Nephron (organoid): ENCODE data around the gene CD244.

Experiments used
- H3K27ac Mint-ChIP-seq, 3 experiments: 2 replicates each; pipeline ENCODE4 v1.8.0; 2020; ENCODE audit warnings: mixed read lengths in 3 of 3, mild to moderate bottlenecking in 2 of 3, moderate library complexity in 1 of 3
- H3K27me3 Mint-ChIP-seq: 2 replicates; pipeline ENCODE4 v1.8.0; 2021; ENCODE audit warnings: low read depth, mild to moderate bottlenecking, moderate library complexity, mixed read lengths
- H3K36me3 Mint-ChIP-seq: 2 replicates; pipeline ENCODE4 v1.8.0; 2020; ENCODE audit warnings: low read depth, mixed read lengths
- H3K4me1 Mint-ChIP-seq: 2 replicates; pipeline ENCODE4 v1.8.0; 2020; ENCODE audit warnings: mixed read lengths
- H3K4me3 Mint-ChIP-seq, 3 experiments: 2 replicates each; pipeline ENCODE4 v1.8.0; 2020; ENCODE audit warnings: mild to moderate bottlenecking in 3 of 3, mixed read lengths in 3 of 3, moderate library complexity in 2 of 3
- H3K9me3 Mint-ChIP-seq: 2 replicates; pipeline ENCODE4 v1.8.0; 2020; ENCODE audit warnings: mixed read lengths
- CTCF ChIP-seq, 3 experiments: fragments of 200-600 bp; sonication (generic); IDR thresholded peaks; one replicate each; pipeline ENCODE4 v1.5.0; 2021; ENCODE audit warnings: antibody characterized with exemption in 3 of 3; ENCODE audit not compliant: unreplicated experiment in 3 of 3

Gene CD244

GRCh38 chr1:160810486-160810885, 52.2 kb downstream of the CD244 start:
- Mint-ChIP-seq H3K4me1 (no peaks in the 10 kb centered on the region), H3K4me3 (no peak overlapping the region), H3K27me3 (peaks cover 5% of the 10 kb centered on the region), H3K27ac (no peak overlapping the region), H3K36me3 (no peaks in the 10 kb centered on the region), H3K9me3 (peaks cover 21% of the 10 kb centered on the region)
- no peak for TF ChIP-seq CTCF (IDR thresholded peaks at IDR 0.05; ENCODE audit: unreplicated experiment in 3 of 3)

DNA sequence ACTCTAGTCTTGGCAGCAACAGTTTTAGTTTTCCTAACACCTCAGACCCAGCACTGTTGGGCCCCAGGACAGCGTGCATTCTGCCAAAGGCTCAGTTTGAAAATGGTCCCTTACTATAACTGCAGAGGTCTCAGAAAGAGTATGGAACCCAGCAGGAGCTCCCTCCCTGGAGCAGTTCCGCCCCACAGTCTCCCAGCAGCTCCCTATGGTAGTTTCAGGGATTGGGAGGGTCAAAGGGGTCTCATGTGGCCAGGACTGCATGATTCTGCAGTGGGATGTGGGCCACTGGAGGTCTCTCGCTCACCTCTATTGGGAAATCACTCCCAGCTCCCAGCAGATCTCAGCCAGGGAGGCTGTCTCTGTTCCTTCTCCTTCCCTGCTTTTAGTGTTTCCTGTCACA, 54.4 kb downstream of the CD244 start:
- H3K4me1 Mint-ChIP-seq, result no peaks in the 10 kb centered on the region
- H3K9me3 Mint-ChIP-seq, result peaks cover 26% of the 10 kb centered on the region
- H3K4me3 Mint-ChIP-seq, result no peak overlapping the region
- TF ChIP-seq CTCF (IDR thresholded peaks at IDR 0.05; ENCODE audit: unreplicated experiment in 3 of 3), result no peak
- H3K27ac Mint-ChIP-seq, result no peak overlapping the region
- no peaks in the 10 kb centered on the region for H3K36me3 Mint-ChIP-seq
- H3K27me3 Mint-ChIP-seq, result peaks cover 5% of the 10 kb centered on the region

- TF ChIP-seq CTCF (IDR thresholded peaks at IDR 0.05; ENCODE audit: unreplicated experiment in 3 of 3), result no peak
- Mint-ChIP-seq H3K4me1 (no peaks in the 10 kb centered on the region), H3K27ac (no peak overlapping the region), H3K9me3 (peaks cover 26% of the 10 kb centered on the region), H3K4me3 (no peak overlapping the region), H3K27me3 (peaks cover 5% of the 10 kb centered on the region), H3K36me3 (no peaks in the 10 kb centered on the region)
These were observed 54.9 kb downstream of the CD244 start for GRCh38 chr1:160807738-160808137.

DNA sequence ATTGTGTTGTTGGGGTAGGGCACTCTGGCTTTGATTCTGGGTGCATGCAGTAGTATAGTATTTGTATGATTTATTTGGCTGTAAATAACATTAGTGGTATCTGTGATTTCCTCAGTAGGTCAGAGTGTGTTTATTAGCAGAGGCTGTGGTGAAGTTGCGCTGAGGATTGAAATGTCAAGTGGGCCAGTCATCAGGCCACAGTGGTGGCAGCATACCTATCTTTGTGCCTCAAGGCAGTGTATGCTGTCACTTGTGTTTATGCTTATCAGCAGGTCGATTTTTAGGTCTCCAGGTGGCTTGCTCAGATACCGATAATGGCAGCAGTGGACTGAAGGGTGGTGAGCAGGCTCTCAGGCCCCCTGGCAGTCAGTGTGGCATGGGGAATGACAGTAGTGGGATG, 55.4 kb downstream of the CD244 start:
- Mint-ChIP-seq H3K27ac (no peak overlapping the region), H3K27me3 (peaks cover 5% of the 10 kb centered on the region), H3K4me1 (no peaks in the 10 kb centered on the region), H3K36me3 (no peaks in the 10 kb centered on the region), H3K4me3 (no peak overlapping the region), H3K9me3 (peaks cover 26% of the 10 kb centered on the region)
- no peak for TF ChIP-seq CTCF (IDR thresholded peaks at IDR 0.05; ENCODE audit: unreplicated experiment in 3 of 3)

- Mint-ChIP-seq H3K27ac (no peak overlapping the region), H3K9me3 (peaks cover 26% of the 10 kb centered on the region), H3K36me3 (no peaks in the 10 kb centered on the region), H3K4me3 (no peak overlapping the region), H3K4me1 (no peaks in the 10 kb centered on the region), H3K27me3 (peaks cover 5% of the 10 kb centered on the region)
- TF ChIP-seq CTCF (IDR thresholded peaks at IDR 0.05; ENCODE audit: unreplicated experiment in 3 of 3), result no peak
These were observed 55.9 kb downstream of the CD244 start for GRCh38 chr1:160806784-160807183.

- TF ChIP-seq CTCF (IDR thresholded peaks at IDR 0.05; ENCODE audit: unreplicated experiment in 3 of 3), result no peak
- Mint-ChIP-seq H3K27ac (no peak overlapping the region), H3K9me3 (peaks cover 26% of the 10 kb centered on the region), H3K36me3 (no peaks in the 10 kb centered on the region), H3K4me1 (no peaks in the 10 kb centered on the region), H3K4me3 (no peak overlapping the region), H3K27me3 (peaks cover 5% of the 10 kb centered on the region)
These were observed 56.5 kb downstream of the CD244 start for GRCh38 chr1:160806109-160806665.
